HG02642 (cell line): ENCODE measurements around the gene NGEF.

Experiments used
- ATAC-seq: cut with Tn5 transposase; IDR thresholded peaks from one replicate; pipeline ENCODE4 v1.9.1; 2021; ENCODE audit warnings: mild to moderate bottlenecking; ENCODE audit not compliant: unreplicated experiment, poor library complexity

The NGEF gene

DNA sequence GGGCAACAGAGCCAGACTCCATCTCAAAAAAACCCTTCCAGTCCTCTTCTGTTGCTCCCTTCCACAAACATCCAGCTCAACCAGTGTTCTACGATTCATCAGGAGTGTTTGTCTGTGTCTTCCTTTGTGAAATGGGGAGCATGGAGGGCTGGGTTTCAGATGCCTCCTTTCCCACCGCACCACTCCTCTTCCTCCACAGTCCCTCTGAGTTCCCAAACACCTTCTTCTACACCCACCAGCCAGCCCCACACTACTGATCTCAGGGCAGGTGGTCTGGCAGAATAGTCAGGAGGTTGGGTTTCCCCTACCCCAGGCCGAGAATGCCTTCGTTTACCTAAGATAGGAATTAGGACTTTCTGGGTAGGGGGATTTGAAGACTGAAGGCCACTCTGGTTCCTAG, 36.9 kb downstream of the NGEF start:
- no peak for ATAC-seq

GRCh38 chr2:232974396-232974795, 38.7 kb downstream of the NGEF start:
- ATAC-seq, result no peak

DNA sequence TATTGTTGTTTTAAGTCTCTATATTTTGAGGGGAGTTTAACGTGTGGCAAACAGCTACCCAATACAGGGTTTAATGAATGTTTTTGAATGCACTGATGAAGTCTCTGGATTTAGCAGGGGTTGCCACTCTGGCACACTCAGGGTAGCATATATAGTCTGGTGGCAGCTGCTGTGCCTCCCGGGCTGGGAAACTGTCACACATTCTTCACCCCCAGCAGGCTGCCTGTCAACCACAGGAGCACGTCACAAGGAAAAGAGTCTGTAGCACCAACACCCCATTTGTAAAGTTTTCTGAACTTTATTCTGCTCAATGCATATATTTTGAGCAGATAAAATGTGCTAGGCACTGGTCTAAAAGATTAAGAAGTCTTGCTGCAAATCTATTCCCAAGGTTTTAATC, 39.3 kb downstream of the NGEF start:
- ATAC-seq, result no peak

GRCh38 chr2:232973011-232973735, 39.9 kb downstream of the NGEF start:
- no peak for ATAC-seq

GRCh38 chr2:232971744-232972143, 41.3 kb downstream of the NGEF start:
- no peak for ATAC-seq

DNA sequence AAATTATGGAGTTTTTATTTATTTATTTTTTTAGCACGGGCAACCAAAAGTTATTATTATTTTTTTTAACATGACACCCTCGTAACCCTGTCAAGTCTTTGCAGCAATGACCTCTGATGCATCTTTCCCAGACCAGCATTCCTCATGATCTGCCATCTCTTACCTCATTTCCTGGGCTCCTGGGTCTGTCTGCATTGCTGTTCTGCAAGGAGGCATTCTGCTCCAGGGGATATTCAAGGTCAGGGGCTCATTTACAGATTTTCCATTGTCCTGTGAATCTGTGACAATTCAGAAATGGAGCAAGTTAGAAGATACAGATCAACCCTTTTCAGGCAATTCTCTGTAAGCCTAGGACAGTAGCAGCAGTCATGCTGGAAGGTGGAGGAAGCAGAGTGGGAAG, 43.0 kb downstream of the NGEF start:
- ATAC-seq, result no peak

GRCh38 chr2:232967474-232967873, 45.6 kb downstream of the NGEF start:
- ATAC-seq, result no peak

GRCh38 chr2:232966122-232966521, 46.9 kb downstream of the NGEF start:
- ATAC-seq, result no peak

- no peak for ATAC-seq
Observed at GRCh38 chr2:232963913-232964312, 49.1 kb downstream of the NGEF start.

- no peak for ATAC-seq
Observed at GRCh38 chr2:232960862-232961261, 52.2 kb downstream of the NGEF start.

GRCh38 chr2:232959139-232959538, 53.9 kb downstream of the NGEF start:
- ATAC-seq, result no peak

- no peak for ATAC-seq
Observed at GRCh38 chr2:232957657-232958090, 55.4 kb downstream of the NGEF start.

- no peak for ATAC-seq
Observed at GRCh38 chr2:232955856-232956255, 57.2 kb downstream of the NGEF start.

- no peak for ATAC-seq
Observed at GRCh38 chr2:232954691-232955090, 58.4 kb downstream of the NGEF start.

- ATAC-seq, result no peak
Observed at GRCh38 chr2:232951891-232952290, 61.2 kb downstream of the NGEF start.

DNA sequence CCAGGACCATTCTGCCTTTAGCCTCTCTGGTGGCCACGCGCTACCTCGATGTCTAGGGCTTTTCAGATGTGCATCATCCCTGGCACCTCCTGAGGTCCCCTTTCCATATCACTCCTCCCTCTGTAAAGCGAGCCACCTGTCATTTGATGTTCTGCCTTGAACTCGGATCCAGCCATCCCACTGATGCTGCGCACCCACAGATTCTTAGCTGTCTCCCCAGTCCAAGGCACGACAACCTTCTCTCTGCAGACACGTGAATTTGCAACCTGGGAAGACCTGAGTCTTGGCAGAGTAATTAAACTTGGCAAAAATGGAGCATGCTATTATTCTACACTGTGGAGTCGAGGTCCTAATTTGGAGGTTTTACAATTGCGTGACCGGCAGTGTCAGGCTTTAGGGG, 61.9 kb downstream of the NGEF start:
- no peak for ATAC-seq

- no peak for ATAC-seq
Observed at GRCh38 chr2:232950751-232951150, 62.3 kb downstream of the NGEF start.

- no peak for ATAC-seq
Observed at GRCh38 chr2:232949016-232949415, 64.0 kb downstream of the NGEF start.

DNA sequence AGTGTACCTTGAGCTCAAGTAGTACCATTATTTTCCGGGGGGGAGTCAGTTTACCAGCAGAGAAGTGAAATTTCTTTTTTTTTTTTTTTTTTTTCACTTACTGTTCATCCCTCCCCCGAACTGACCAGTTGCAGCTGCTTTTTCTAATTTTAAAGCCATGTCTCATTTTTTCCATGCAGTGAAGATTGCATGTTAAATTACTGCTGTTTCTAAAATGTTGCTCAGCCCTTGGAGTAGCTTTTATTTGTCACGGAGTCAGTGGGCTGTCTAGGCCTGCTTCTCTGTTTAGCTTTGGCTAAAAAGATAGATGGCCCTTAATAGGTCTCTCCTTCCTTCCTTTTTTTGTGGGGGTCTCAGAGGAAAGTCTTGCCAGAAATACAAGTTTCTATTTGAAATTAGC, 70.2 kb downstream of the NGEF start:
- ATAC-seq, result no peak

DNA sequence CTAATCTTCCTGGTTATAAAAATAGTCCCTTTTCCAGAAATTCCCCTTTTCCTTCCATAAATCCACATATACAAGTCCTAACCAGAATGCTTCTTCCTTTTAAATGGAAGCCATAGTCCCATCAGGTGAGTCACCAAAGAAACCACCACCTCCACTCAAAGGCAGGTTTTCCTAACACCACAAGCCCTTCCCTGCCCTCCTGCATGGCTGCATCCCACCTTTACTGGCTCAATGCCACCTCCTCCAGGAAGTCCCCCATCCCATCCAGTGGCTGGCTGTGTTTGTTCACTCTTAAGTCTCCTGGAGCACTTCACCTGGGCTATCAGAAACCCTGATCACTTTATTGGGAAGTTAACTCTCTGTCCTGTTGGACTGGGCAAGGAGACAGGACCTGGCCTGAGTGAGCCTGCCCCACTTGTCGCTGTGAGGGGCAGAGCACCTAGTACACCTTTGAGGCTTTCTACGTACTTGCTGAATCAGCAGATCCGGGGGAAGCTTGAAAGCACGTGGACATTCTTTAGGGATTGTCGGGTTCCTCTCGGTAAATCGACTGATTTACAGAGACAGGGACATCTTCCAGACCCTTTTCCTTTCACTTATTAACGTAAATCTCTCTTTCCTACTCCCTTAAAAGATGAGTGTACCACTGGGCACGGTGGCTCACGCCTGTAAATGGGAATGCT, 71.0 kb downstream of the NGEF start:
- ATAC-seq, result no peak

- no peak for ATAC-seq
Observed at GRCh38 chr2:232941400-232941799, 71.7 kb downstream of the NGEF start.

DNA sequence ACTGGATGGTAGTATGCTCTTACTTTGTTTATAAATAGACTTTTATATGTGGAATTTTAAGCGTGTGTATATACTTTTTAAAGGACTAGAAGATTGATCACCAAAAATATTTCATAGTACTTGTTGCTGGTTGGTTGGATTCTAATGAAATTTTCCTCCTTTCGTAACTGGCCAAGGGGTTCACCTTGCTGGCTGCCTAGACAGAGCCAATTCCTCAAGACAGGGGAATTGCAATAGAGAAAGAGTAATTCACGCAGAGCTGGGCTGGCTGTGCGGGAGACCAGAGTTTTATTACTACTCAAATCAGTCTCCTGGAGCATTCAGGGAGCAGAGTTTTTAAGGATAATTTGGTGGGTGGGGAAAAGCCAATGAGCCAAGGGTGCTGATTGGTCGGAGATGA, 72.3 kb downstream of the NGEF start:
- no peak for ATAC-seq
